SU-DHL-6 (cell line): ENCODE data around the gene LMOD1.

ENCODE experiments used
- H2AFZ ChIP-seq: fragments of 200-600 bp; sonication (generic); 2 replicates; pipeline ENCODE4 v1.6.1; 2014; ENCODE audit warnings: low read depth, mild to moderate bottlenecking, moderate library complexity, mixed read lengths, antibody characterized with exemption, low read length; ENCODE audit not compliant: severe bottlenecking
- H3F3A ChIP-seq: fragments of 200-600 bp; shearing (Covaris generic); 2 replicates; pipeline ENCODE4 v1.6.0; 2016; ENCODE audit warnings: antibody characterized with exemption, mild to moderate bottlenecking; ENCODE audit not compliant: insufficient read depth
- H3K27ac ChIP-seq: fragments of 200-600 bp; sonication (generic); 2 replicates; pipeline ENCODE4 v1.5.1; 2016; ENCODE audit warnings: low read depth, mild to moderate bottlenecking, low read length, moderate library complexity, mixed read lengths
- H3K27me3 ChIP-seq: fragments of 200-600 bp; sonication (generic), shearing (Covaris generic); 2 replicates; pipeline ENCODE4 v1.6.0; 2014; ENCODE audit warnings: mild to moderate bottlenecking, low read length
- H3K36me3 ChIP-seq: fragments of 200-600 bp; sonication (generic); 2 replicates; pipeline ENCODE4 v1.6.1; 2014; ENCODE audit warnings: mild to moderate bottlenecking, low read length, mixed read lengths
- H3K4me2 ChIP-seq: fragments of 300-600, 200-600 bp; shearing (Covaris generic), sonication (generic); 2 replicates; pipeline ENCODE4 v1.6.0; 2014; ENCODE audit warnings: low read length, low read depth, mild to moderate bottlenecking; ENCODE audit not compliant: poor library complexity, severe bottlenecking
- H3K4me3 ChIP-seq: fragments of 200-600 bp; sonication (generic); 2 replicates; pipeline ENCODE4 v1.5.1; 2014; ENCODE audit warnings: antibody characterized with exemption, low read length, mild to moderate bottlenecking, mixed read lengths; ENCODE audit not compliant: insufficient read depth, poor library complexity, severe bottlenecking
- H3K79me2 ChIP-seq: fragments of 200-600 bp; sonication (generic); 2 replicates; pipeline ENCODE4 v1.6.1; 2014; ENCODE audit warnings: mild to moderate bottlenecking, low read length, moderate library complexity; ENCODE audit not compliant: insufficient read depth
- H3K9ac ChIP-seq: fragments of 200-600 bp; sonication (generic); 2 replicates; pipeline ENCODE4 v1.7.0; 2014; ENCODE audit warnings: mild to moderate bottlenecking, low read length
- H3K9me2 ChIP-seq: fragments of 200-600 bp; sonication (generic); replicated peaks from 2 replicates; pipeline ENCODE4 v1.6.1; 2014; ENCODE audit warnings: low read length; ENCODE audit not compliant: insufficient read depth
- H3K9me3 ChIP-seq: fragments of 200-600 bp; sonication (generic); 2 replicates; pipeline ENCODE4 v1.6.1; 2014; ENCODE audit warnings: low read length, mixed read lengths; ENCODE audit not compliant: insufficient read depth
- H4K20me1 ChIP-seq: fragments of 200-600 bp; sonication (generic); 2 replicates; pipeline ENCODE4 v1.6.1; 2014; ENCODE audit warnings: low read depth, mild to moderate bottlenecking, antibody characterized with exemption, low read length, moderate library complexity, mixed read lengths
- CTCF ChIP-seq: fragments of 200-600 bp; sonication (generic); IDR thresholded peaks from one replicate; pipeline ENCODE4 v1.5.1; 2017; ENCODE audit warnings: antibody characterized with exemption, mild to moderate bottlenecking, low read length, moderate library complexity; ENCODE audit not compliant: insufficient read depth, poor library complexity, severe bottlenecking
- EZH2phosphoT487 ChIP-seq: fragments of 200-600 bp; sonication (generic), shearing (Covaris generic); conservative IDR thresholded peaks from 2 replicates; pipeline ENCODE4 v1.6.1; 2018; ENCODE audit warnings: mild to moderate bottlenecking, antibody characterized with exemption, low read length, moderate library complexity, mixed read lengths

The LMOD1 gene

DNA sequence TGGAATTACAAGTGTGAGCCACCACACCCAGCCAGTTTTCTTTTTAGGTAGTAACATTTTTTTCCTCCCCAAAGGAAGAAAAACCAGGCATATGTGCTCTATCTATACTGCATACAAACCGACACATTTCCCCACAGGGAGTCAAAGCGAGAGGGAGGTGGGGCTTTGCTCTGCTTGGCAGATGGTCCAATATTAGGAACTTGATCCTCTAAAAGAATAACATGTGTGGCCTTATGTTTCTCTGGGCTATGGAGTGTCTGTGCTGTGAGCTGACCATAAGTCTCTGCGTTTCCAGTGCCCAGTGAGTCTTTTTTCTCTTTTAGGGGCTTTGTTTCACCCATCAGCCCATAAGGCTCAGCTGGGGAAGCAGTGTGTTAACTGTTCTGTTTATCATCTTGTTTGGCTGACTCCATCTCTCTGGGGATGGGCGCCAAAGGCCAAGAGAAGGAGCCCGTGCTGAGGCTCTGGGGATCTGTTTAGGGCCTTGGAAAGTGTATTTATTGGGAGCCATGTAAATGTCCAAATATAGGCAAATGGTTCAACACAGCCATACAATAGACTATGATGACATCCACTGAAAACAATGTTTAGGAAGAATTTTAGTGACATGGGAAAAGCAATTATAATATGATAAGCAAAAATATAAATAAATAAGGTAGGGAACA lies 20.2 kb downstream of the LMOD1 start:
- no peaks in the 10 kb centered on the region for H4K20me1 ChIP-seq
- no peak overlapping the region for H3K4me3 ChIP-seq
- H3K4me2 ChIP-seq = no peak overlapping the region
- H2AFZ ChIP-seq = no peak overlapping the region
- H3K27me3 ChIP-seq = no peaks in the 10 kb centered on the region
- no peak overlapping the region for H3K9ac ChIP-seq
- H3K36me3 ChIP-seq = no peaks in the 10 kb centered on the region
- H3K27ac ChIP-seq = no peak overlapping the region
- no peaks in the 10 kb centered on the region for H3K9me2 ChIP-seq
- no peaks in the 10 kb centered on the region for H3K9me3 ChIP-seq
- TF ChIP-seq CTCF (no peak), EZH2phosphoT487 (no peak)
- no peaks in the 10 kb centered on the region for H3F3A ChIP-seq
- no peaks in the 10 kb centered on the region for H3K79me2 ChIP-seq

GRCh38 chr1:201925301-201925567 lies 21.1 kb downstream of the LMOD1 start:
- H3K9me2 ChIP-seq = no peaks in the 10 kb centered on the region
- H3F3A ChIP-seq = no peaks in the 10 kb centered on the region
- no peaks in the 10 kb centered on the region for H3K36me3 ChIP-seq
- H3K4me3 ChIP-seq = no peak overlapping the region
- no peak overlapping the region for H3K27ac ChIP-seq
- H4K20me1 ChIP-seq = no peaks in the 10 kb centered on the region
- no peak overlapping the region for H3K4me2 ChIP-seq
- H3K9ac ChIP-seq = no peak overlapping the region
- H3K79me2 ChIP-seq = no peaks in the 10 kb centered on the region
- H3K9me3 ChIP-seq = no peaks in the 10 kb centered on the region
- no peak for TF ChIP-seq EZH2phosphoT487
- TF ChIP-seq CTCF = no peak
- no peak overlapping the region for H2AFZ ChIP-seq
- H3K27me3 ChIP-seq = no peaks in the 10 kb centered on the region

DNA sequence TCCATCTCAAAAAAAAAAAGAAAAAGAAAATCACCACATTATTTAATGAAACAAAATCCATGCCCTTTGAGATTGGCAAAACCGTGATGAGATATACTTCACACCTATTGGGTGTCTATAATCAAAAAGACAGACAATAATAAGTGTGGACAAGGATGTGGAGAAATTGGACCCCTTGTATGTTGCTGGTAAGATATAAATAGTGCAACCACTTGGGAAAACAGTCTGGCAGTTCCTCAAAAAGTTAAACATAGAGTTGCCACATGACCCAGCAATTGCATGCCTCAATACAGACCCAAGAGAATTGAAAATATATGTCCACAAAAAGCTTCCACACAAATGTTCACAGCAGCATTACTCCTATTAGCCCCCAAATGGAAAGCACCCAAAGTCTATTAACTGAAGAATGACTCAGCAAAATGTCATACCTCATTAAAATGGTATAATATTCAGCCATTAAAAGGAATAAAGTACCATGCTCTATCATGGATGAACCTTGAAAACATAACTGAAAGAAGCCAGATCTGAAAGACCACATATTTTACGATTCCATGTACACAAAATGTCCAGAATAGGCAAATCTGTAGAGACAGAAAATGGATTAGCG lies 24.3 kb downstream of the LMOD1 start:
- H3K4me2 ChIP-seq = no peak overlapping the region

More for the DNA sequence above, 24.3 kb downstream of the LMOD1 start:
- Histone ChIP-seq H3F3A (no peaks in the 10 kb centered on the region), H3K27me3 (no peaks in the 10 kb centered on the region), H3K36me3 (no peaks in the 10 kb centered on the region), H3K27ac (no peak overlapping the region), H3K9me2 (no peaks in the 10 kb centered on the region), H3K9me3 (no peaks in the 10 kb centered on the region), H3K9ac (no peak overlapping the region), H2AFZ (no peak overlapping the region), H3K79me2 (no peaks in the 10 kb centered on the region), H4K20me1 (no peaks in the 10 kb centered on the region), H3K4me3 (no peak overlapping the region)
- TF ChIP-seq CTCF (no peak), EZH2phosphoT487 (no peak)
